Lung microvascular endothelial cell (primary cell): ENCODE data around the gene CNGB1. TPM values are rescaled to one million over a fixed set of nuclear protein-coding genes. Genes with fewer than 3 reads are reported as not detected.
A peak's percentile ranks its signal among the peaks of the same experiment; 100 is the strongest.
"Not testable (repeated sequence)": the region's sequence is repeated elsewhere in the genome, so short reads cannot be mapped to it uniquely, and the experiment has no call there.

Experiments
- DNase-seq, 2 donors: peaks; one replicate each; pipeline versions ENCODE4 v3.0.0 to v3.0.0-alpha.2; 2010; ENCODE audit warnings: low read depth in 2 of 2
- total RNA-seq: library from RNA; depleted of rRNA; stranded (reverse); fragments of >200 nt; gene quantifications from 2 replicates; pipeline ENCODE4 v1.2.1, GENCODE V29; 2014

The CNGB1 gene
- total RNA-seq, 1 donor from 2014 or later = not detected

DNA sequence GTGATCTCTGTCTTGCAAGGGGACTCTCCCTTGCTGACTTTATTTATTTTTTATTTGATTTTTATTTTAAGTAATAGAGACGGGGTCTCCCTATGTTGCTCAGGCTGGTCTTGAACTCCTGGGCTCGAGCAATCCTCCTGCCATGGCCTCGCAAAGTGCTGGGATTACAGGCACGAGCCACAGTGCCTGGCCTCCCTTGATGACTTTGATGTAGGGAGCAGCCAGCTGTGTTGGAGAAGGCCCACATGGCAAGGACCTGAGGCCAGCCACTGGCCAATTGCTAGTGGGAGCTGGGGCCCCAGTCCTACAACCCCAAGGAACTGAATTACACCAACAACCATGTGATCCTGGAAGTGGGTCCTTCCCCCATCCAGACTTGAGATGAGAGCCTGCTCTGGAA, 81.8 kb downstream of the CNGB1 start:
- DNase-seq = no peak

DNA sequence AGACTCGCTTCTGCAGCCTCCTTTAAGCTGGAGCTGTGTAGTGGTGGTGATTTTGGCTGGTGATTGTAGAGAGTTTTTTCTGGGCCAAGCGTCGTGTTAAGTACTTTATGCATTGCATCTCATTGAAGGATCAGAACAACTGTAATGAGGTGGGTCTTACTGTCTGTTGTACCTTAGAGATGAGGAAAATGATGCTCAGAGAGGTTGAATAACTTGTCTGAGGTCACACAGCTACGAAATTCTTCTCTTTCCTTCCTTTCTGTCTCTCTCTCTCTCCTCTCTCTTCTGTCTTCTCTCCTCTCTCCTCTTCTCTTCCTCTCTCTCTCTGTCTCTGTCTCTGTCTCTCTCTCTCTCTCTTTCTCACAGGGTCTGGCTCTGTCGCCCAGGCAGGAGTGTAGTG, 82.8 kb downstream of the CNGB1 start:
- no peak for DNase-seq

DNA sequence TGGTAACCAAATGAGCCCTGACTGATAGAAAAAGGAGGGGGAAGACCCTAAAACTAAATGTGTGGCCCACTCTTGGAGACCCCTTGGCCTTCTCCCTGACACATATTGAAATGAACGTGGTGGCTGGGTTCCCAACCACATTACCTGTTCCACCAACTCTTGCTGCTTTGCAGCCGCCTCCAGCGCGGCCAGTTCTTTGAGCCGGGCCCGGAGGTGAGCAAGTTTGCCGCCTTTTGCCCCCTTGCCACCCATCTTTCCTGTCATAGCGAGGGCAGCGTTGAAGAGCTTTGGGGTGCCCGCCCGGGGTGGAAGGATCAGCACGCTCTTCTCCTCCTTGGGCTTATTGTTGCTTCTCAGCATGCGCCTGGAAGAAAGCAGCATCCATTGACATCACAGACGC, 83.2 kb downstream of the CNGB1 start:
- DNase-seq = no peak

DNA sequence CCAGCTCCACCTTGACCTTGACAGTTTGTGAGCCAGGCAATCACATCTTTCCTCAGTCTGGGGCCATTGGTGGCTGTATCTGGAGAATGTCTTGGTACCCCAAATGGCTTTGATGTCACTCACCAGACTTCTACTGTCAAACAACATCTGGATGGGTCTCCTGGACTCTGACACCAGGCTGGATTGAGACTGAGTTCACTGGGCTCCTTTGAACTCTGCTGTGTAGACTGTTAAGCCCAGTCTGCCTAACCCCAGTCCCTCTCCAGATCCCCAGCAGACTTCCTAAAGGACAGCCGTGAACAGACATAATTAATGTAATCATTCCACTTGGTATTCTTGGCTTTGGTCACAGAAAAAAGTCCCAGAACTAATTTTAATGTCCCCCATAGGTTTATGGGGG, 84.5 kb downstream of the CNGB1 start:
- no peak for DNase-seq

DNA sequence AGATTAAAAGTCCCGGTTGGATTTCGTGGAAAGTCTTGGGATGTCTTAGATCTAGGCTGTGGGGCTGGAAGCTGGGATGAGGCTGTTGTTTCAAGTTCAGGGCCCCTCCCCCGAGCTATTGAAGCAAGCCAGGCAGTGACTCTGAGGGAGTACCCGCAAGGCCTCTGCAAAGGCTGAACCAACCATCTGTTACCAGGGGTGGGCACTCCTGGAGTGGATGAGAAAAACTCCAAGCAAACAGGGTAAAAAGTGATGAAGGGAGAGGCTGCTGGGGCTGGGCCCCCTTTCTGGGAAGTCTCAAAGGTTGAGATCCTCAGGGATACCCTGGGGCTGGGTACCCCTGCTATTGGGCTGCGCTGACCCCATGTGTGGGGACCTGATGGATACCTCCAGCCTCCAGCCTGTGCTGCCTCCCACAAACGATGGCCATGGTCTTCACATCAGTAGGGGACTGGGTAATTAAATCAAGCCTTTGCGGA, 86.2 kb downstream of the CNGB1 start:
- no peak for DNase-seq

DNA sequence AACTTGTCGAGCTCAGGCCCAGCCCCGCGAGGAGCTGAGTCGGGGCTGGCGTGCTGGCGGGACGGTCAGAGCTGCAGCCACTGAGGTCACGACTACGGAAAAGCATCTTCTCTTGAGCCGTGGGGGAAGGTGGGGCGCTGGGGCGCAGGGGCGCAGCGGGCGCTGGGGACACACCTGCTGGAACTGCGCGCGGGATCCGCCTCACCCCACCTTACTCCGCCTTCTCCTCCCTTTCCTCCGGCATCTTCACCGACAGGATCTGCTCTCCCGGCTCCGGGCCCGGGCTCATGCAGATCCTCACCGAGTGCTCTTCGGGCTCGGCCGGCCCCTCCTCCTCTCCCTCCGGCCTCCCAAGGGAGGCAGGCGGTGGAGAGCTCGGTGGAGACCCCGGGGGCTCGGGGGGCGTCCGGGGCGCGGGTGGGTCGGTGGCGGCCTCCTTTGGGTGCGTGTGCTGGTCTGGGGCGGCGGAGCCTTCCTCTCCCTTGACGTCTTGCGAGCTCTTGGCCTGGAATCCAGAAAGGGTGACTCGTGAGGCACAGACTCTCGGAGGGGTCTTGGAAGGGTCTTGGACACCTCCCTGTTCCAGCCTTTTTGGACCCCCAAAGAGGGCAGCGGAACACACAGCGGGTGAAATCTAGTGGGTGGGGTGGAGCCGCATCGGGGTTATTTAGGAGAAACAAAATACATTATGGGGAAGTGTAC, 86.8 kb downstream of the CNGB1 start:
- no peak for DNase-seq

DNA sequence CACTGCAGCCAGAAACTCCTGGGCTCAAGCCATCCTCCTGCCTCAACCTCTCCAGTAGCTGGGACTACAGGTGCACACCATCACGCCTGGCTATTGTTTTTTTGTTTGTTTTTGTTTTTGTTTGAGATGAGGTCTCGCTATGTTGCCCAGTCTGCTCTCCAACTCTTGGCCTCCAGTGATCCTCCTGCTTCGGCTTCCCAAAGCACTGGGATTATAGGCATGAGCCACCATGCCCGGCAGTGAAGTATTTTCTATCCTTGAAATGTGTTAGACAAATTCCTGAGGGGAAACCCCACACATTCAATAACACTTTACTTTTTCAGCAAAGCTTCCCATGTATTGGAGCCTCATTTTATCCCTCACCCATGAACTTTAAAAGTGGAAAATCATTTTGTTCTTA, 87.4 kb downstream of the CNGB1 start:
- no peak for DNase-seq

DNA sequence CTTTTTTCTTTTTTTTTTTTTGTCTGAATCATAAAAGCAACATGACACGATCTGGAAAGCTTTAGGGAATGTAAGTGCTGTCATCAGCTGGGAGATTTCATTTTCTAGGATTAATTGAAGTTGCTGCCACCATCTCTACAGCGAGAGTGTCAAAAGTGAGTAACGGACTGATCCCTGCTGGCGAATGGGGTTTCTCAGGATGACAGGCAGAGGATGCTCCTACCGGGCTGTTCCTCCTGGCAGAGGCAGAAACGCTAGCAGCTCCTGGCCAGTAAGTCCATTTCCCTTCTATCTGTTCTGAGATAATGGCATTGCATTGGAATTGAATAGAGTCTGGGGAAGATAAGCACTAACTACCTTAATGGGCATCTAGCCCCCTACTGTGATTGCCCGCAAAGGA, 88.1 kb downstream of the CNGB1 start:
- DNase-seq = no peak

DNA sequence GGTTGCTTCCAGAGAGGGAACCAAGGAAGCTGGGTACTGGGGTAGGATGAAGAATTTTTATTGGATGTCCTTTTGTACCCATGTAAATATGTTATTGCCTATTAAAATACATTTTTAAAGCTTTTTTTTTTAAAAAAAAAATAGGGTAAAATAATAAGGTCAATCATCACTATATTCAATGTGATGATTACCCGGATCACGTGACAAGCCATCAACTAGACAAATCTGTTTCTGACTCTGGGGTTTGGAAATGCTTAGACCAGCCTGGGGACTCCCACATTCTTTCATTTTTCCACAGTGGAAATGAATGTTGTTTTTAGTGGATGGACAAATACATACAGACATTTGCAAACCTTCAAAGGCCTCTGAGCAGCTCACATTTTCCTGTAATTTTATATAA, 88.7 kb downstream of the CNGB1 start:
- peak in 1 of 2 donors; percentile 26 for DNase-seq

DNA sequence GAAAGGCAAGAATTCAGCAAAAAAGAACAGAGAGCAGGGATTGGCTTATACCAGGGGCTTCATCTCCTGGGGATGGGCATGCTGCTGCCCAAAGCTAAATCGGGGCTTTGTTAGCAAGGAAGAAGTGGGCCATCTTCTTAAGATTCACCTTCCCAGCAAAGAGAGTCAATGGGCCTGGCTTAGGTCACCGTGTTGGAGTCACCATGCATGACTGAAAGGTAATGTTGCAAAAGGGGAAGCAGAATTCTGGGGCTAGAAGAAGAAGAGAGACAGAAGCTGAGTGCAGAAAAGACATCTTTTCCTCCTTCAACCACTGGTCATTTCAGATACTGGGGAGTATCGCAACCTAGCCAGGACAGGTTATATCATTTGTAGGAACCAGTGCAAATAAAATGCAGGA, 92.3 kb downstream of the CNGB1 start:
- no peak for DNase-seq

DNA sequence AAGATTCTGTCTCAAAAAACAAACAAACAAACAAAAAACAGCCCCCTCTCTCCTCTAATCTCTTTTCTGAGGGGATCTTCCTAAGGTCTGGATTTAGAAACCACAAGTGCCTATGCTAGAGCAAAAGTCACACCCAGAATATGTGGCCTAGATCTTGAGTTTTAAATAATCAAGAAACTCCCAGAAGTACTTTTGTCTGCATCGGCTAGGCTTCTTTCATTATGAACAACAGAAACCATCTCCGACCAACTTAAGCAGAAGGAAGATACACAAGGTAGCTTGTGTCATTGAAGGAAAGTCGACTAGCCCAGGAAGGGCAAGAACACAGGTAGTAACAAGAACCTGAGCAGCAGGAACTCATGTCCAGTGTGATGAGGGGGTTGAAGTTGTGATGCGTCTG, 94.7 kb downstream of the CNGB1 start:
- no peak for DNase-seq

DNA sequence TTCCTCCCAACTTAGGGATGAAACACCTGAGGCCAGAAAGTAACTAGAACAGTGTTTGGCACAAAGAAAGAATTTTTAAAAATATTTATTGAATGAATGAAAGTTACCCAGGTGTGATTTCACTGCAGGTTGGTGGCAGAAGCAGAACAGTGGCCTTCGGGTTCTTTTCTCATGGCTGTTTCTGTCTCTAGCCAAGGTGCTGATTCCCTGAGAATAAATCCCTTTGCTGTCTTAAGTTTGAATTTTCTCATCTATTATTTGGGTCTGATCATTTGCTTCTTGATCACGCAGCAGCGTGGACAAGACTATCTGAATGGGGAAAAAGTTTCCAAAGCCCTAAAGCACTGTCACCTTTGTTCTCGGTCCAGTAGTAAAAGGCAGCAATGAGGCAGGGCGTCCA, 95.6 kb downstream of the CNGB1 start:
- no peak for DNase-seq

DNA sequence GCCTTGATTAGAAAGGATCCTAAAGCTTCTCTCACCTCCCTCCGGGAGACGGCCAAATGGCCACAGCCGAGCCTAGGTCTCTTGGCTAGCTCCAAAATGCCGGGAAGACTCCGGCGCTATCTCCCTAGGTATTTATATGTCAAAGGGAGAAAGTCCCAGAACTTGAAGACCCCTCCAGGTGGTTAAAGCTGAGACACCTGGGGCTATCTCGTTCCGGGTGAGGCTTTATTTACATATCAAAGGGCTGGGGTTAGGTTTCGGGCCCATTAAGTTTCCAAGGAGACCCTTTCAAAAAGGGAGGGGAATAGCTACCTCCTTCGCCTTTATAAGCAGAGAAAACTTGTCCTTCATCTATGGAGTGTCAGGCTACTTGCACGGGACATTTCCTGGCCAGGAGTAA, 97.7 kb downstream of the CNGB1 start:
- no peak for DNase-seq

DNA sequence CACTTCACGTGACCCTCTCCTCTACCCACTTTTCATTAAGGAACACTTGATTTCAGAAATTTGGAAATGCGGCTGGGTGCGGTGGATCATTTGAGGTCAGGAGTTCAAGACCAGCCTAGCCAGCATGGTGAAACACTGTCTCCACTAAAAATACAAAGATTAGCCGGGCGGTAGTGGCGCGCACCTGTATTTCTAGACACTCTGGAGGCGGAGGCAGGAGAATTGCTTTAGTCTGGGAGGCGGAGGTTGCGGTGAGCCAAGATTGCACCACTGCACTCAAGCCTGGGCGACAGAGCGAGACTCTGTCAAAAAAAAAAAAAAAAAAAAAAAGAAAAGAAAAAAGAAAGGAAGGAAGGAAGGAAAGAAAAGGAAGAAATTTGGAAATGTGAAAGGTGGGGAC, 98.2 kb downstream of the CNGB1 start:
- DNase-seq = not testable (repeated sequence)

DNA sequence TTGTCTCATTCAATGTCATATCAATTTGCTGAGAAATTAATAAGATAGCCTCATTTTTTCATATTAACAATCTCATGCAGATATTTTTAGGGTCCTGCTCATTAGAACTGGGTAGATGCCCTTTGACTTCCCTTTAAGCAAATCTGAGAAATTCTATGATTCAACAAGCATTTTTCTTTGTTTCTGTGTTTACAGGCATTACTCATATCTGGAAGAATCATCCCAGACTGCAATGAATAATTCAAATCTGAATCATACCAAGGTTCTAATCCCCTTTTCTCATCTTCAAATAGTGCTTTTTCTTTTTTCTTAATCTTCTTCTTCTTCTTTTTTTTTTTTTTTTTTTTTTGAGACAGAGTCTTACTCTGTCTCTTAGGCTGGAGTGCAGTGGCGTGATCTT, 99.5 kb downstream of the CNGB1 start:
- DNase-seq = peak in 1 of 2 donors; percentile 64

DNA sequence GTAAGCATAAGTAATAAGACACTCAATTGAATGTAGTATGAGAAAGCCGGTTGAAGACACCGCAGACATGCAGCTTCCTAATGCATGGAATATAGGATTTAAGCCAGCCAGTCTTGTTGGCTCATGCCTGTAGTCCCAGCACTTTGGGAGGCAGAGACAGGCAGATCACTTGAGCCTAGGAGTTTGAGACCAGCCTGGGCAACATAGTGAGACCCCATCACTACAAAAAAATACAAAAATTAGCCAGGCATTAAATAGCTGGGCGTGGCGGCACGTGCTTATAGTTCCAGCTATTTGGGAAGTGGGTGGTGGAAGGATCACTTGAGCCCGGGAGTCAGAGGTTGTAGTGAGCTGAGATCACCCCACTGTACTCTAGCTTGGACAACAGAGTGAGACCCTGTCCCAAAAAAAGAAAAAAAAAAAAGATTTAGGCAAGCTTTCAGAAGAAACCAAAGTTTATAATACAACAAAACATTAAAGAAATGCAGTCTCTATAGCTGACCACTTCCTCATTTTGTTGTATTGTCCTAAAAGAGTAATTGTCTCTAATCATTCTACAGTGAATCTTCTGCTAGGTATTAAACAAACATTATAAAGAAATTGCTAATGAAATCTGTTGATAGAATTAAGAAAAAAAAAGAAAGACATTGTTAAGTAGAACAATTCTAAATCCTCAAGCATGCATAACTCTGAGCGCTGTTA, 100.0 kb downstream of the CNGB1 start:
- no peak for DNase-seq

DNA sequence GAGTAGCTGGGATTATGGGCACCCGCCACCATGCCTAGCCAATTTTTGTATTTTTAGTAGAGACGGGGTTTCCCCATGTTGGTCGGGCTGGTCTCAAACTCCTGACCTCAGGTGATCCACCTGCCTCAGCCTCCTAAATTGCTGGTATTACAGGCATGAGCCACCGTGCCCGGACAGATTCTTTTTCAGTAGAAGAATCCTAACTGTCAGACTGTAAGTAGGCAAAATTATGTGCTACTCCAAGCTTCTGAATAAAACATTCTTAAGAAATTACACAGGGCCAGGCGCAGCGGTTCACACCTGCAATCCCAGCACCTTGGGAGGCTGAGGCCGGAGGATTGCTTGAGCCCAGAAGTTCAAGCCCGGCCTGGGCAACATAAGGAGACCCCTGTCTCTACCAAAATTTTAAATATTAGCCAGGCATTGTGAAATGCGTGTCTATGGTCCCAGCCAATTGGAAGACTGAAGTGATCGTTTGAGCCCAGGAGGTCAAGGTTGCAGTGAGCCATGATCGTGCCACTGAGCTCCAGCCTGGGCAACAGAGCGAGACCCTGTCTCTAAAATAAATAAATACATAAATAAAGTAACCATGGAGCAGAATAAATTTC, 101.9 kb downstream of the CNGB1 start:
- no peak for DNase-seq

DNA sequence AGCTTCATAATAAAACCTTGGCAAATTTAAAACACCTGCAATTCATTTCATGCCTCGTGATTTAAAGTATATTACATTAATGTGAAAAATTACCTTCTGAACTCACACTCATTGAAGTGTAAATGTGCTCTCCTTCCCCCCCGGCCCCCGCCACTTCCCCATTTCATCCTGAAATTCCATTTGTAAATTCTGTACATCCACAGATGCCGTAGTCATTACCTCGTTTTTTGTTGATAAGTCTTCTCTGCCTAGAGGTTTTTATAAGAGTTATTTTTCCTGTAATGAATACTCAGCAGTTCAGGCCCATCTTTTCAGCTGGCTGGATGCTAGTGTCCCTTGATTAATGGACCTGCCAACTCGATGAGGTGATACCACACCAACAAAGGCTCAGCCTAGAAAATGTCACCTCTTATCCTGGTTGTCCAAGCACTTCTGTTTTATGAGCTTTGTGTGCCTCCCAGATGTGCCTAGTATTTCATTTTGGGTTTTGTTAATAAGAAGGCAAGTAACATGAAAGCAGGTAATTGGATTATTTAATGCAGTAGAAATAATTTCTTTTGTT, 103.8 kb downstream of the CNGB1 start:
- DNase-seq = no peak

DNA sequence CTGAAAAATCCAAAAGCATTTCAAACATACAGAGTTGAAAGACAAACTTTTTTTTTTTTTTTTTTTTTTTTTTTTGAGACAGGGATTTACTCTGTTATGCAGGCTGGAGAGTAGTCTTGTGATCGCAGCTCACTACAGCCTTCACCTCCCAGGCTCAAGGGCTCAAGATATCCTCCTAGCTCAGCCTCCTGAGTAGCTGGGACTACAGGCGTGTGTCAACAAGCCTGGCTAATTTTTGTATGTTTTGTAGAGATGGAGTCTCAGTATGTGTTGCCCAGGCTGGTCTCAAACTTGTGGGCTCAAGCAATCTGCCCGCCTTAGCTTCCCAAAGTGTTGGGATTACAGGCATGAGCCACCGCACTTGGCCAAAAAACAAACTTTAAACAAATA, 104.4 kb downstream of the CNGB1 start:
- DNase-seq = no peak

DNA sequence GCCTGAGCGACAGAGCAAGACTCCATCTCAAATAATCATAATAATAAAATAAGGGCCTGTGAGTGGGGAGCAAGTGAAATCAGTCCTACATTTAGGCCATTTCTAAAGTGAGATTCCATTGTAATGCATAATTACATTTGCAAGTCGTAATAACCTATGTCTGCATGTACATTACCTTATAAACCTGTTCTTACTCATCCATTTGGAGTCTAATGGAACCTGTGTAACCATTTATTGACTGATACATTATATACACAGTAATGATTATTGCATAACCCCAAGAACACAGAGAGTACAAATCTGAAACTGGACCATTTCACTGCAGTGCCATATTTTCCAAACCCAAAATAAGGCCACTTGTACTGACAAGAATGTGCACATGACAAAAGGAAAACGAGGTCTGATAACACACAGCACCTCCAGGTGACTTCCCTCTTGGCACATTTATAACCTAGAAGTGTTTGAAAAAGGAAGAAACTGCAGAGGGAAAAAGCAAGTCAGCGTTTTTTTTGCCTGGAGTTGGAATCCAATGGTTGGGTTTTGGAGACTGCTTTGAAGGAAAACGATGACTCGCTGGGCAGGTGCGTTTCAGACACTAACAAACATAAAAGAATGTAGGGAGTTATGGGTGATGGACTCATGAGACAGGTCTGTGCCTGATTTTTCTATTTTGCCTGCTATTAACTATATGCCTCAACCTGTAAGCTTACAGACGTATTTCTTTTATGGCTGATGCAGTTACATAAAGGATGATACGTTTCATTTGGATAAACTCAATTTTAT, 105.0 kb downstream of the CNGB1 start:
- DNase-seq = no peak

DNA sequence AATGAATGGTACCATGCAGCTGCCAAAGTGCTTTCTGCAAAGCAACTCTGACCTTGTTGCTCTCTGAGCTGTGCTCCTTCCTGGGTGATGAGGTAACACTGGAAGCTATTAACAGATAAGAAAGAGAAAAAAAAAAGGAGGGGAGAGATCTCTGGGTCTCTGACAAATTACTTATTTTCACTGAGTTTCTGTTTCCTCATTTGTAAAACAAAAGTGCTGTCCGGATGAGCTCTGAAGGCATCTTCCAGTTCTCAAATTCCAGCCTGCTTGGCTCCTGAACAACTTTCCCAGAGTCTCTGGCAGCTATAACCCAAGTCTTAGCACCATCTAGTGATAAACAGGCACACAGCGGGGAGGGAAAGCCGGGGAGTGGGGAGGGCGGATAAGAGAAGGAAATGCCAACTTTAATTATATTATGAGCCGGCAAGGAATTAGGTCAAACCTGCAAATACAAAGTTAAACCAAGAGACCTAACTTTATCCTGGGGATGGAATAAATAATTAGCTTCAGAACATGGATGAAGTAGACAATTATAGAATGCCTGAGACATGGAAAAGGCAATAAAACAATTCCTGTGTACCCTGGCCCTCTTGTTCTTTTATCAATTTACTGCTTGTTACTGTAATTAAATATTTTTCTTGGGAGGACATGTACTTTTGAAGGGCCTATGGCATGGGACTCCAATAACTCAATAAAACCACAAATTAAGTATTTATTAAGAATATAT, 107.3 kb downstream of the CNGB1 start:
- peak; percentile 69 to 78 for DNase-seq
